OCI-LY7 (cell line): ENCODE results near the gene ATAD3C. TPM values are rescaled to one million over a fixed set of nuclear protein-coding genes. Genes with fewer than 3 reads are reported as not detected.
"Not testable (repeated sequence)": the region's sequence is repeated elsewhere in the genome, so short reads cannot be mapped to it uniquely, and the experiment has no call there.

Experiments used
- BruUV-seq: library from RNA; stranded (reverse); fragments of 400-500 nt; replicated peaks from 2 replicates; lab custom pipeline; 2021; lab: Mats Ljungman, UMichigan
- CTCF ChIA-PET: fragments of 300-600 bp; sonication (Branson Sonifier 250); formaldehyde crosslinking; loops from one replicate; lab custom pipeline; 2022; ENCODE audit warnings: antibody characterized with exemption; ENCODE audit not compliant: unreplicated experiment; lab: Charles Lee
- POLR2A ChIA-PET: fragments of 300-600 bp; sonication (Branson Sonifier 250); formaldehyde crosslinking; loops from one replicate; lab custom pipeline; 2022; ENCODE audit warnings: antibody characterized with exemption; lab: Charles Lee
- DNase-seq: peaks from one replicate; pipeline ENCODE4 v3.0.0-alpha.2; 2015; ENCODE audit warnings: low spot score
- H2AFZ ChIP-seq: fragments of 200-600 bp; sonication (generic), shearing (Covaris generic); 2 replicates; pipeline ENCODE4 v1.6.1; 2014; ENCODE audit warnings: mild to moderate bottlenecking, antibody characterized with exemption, low read length, moderate library complexity
- H3K27ac ChIP-seq: fragments of 200-600 bp; sonication (generic); 2 replicates; pipeline ENCODE4 v1.5.1; 2014; ENCODE audit warnings: mixed run types, low read depth, mild to moderate bottlenecking, moderate library complexity, low read length, inconsistent platforms; ENCODE audit not compliant: poor library complexity, severe bottlenecking
- H3K36me3 ChIP-seq: fragments of 200-600 bp; sonication (generic); 2 replicates; pipeline ENCODE4 v1.6.1; 2014; ENCODE audit warnings: mild to moderate bottlenecking, antibody characterized with exemption, low read length, moderate library complexity, mixed read lengths; ENCODE audit not compliant: insufficient read depth
- H3K4me1 ChIP-seq: fragments of 200-600 bp; sonication (generic); 2 replicates; pipeline ENCODE4 v1.5.1; 2014; ENCODE audit warnings: mild to moderate bottlenecking, low read length; ENCODE audit not compliant: insufficient read depth, poor library complexity, severe bottlenecking
- H3K4me2 ChIP-seq: fragments of 200-600 bp; sonication (generic); 2 replicates; pipeline ENCODE4 v1.6.1; 2014; ENCODE audit warnings: mild to moderate bottlenecking, low read length
- H3K4me3 ChIP-seq: fragments of 200-600 bp; sonication (generic); 2 replicates; pipeline ENCODE4 v1.5.1; 2014; ENCODE audit warnings: mild to moderate bottlenecking, low read depth, low read length; ENCODE audit not compliant: poor library complexity, severe bottlenecking
- H3K79me2 ChIP-seq: fragments of 200-600 bp; sonication (generic); 2 replicates; pipeline ENCODE4 v1.6.1; 2016; ENCODE audit warnings: low read depth, mild to moderate bottlenecking, low read length, moderate library complexity, mixed read lengths; ENCODE audit not compliant: insufficient read depth
- H3K9me2 ChIP-seq: fragments of 200-600 bp; sonication (generic); 2 replicates; pipeline ENCODE4 v1.6.1; 2016; ENCODE audit warnings: mild to moderate bottlenecking, low read length, mixed read lengths; ENCODE audit not compliant: insufficient read depth
- H3K9me3 ChIP-seq: fragments of 200-600 bp; sonication (generic); 2 replicates; pipeline ENCODE4 v1.6.1; 2014; ENCODE audit warnings: mild to moderate bottlenecking, mixed run types, low read length, mixed read lengths
- H4K20me1 ChIP-seq: fragments of 200-600 bp; sonication (generic); 2 replicates; pipeline ENCODE4 v1.6.1; 2014; ENCODE audit warnings: mild to moderate bottlenecking, antibody characterized with exemption, low read length, moderate library complexity, mixed read lengths; ENCODE audit not compliant: insufficient read depth
- CTCF ChIP-seq: fragments of 200-600 bp; sonication (generic); conservative IDR thresholded peaks from 2 replicates; pipeline ENCODE4 v1.5.1; 2014; ENCODE audit warnings: mild to moderate bottlenecking, antibody characterized with exemption, low read length, moderate library complexity, mixed read lengths
- EZH2phosphoT487 ChIP-seq: fragments of 200-600 bp; sonication (generic); IDR thresholded peaks from 2 replicates; pipeline ENCODE4 v1.6.1; 2018; ENCODE audit warnings: low read depth, borderline replicate concordance, mild to moderate bottlenecking, mixed run types, antibody characterized with exemption, low read length, moderate library complexity, mixed read lengths
- intact Hi-C: fragments of 100-400 bp; cut with micrococcal nuclease; formaldehyde crosslinking; loops from one replicate; pipeline ENCODE4 v1.10.0; 2022; ENCODE audit not compliant: unreplicated experiment
- total RNA-seq, 2 experiments: library from RNA; depleted of rRNA in 1 of 2; stranded (reverse); fragments of >200 nt in 1 of 2; shearing (Covaris generic) in 1 of 2; gene quantifications; 2 replicates each; pipeline ENCODE4 v1.2.3, GENCODE V29; 2014 to 2022

ATAD3C gene
- total RNA-seq, 2 experiments from 2014 or later: 1.6 to 3.0 TPM

GRCh38 chr1:1402072-1402900 is 47.2 kb upstream of the ATAD3C start:
- H3K36me3 ChIP-seq: peaks cover 85% of the 10 kb centered on the region
- ChIA-PET POLR2A (no interaction called here), CTCF (no interaction called here)
- TF ChIP-seq CTCF (peak; percentile 78), EZH2phosphoT487 (no peak)
- DNase-seq: peak; percentile 40
- H3K4me2 ChIP-seq: no peak overlapping the region
- H3K27ac ChIP-seq: no peak overlapping the region
- intact Hi-C loops: no loop called here
- H3K9me2 ChIP-seq: no peaks in the 10 kb centered on the region
- H3K79me2 ChIP-seq: peaks cover 68% of the 10 kb centered on the region
- H3K4me3 ChIP-seq: no peak overlapping the region
- BruUV-seq: no TSS peak
- H3K4me1 ChIP-seq: peaks cover 38% of the 10 kb centered on the region
- H4K20me1 ChIP-seq: no peaks in the 10 kb centered on the region
- H3K9me3 ChIP-seq: no peaks in the 10 kb centered on the region
- H2AFZ ChIP-seq: no peak overlapping the region

GRCh38 chr1:1402901-1403392 is 46.5 kb upstream of the ATAD3C start:
- peaks cover 79% of the 10 kb centered on the region for H3K36me3 ChIP-seq
- H2AFZ ChIP-seq, CTCF ChIA-PET, H4K20me1 ChIP-seq, intact Hi-C loops, H3K4me3 ChIP-seq, H3K9me2 ChIP-seq, POLR2A ChIA-PET, H3K27ac ChIP-seq, DNase-seq, H3K4me2 ChIP-seq, H3K9me3 ChIP-seq, BruUV-seq: not testable (repeated sequence)
- H3K4me1 ChIP-seq: peaks cover 31% of the 10 kb centered on the region
- H3K79me2 ChIP-seq: peaks cover 68% of the 10 kb centered on the region

GRCh38 chr1:1403653-1404052 is 45.8 kb upstream of the ATAD3C start:
- H3K27ac ChIP-seq: no peak overlapping the region
- H3K36me3 ChIP-seq: peaks cover 78% of the 10 kb centered on the region
- intact Hi-C loops: no loop called here
- H3K9me2 ChIP-seq: no peaks in the 10 kb centered on the region
- TF ChIP-seq EZH2phosphoT487 (no peak), CTCF (no peak)
- no peaks in the 10 kb centered on the region for H3K9me3 ChIP-seq
- no peak overlapping the region for H3K4me2 ChIP-seq
- no peak overlapping the region for H3K4me3 ChIP-seq
- no TSS peak for BruUV-seq
- peaks cover 5% of the 10 kb centered on the region for H4K20me1 ChIP-seq
- no peak overlapping the region for H2AFZ ChIP-seq
- ChIA-PET POLR2A (no interaction called here), CTCF (no interaction called here)
- H3K4me1 ChIP-seq: peaks cover 34% of the 10 kb centered on the region
- DNase-seq: no peak
- peaks cover 68% of the 10 kb centered on the region for H3K79me2 ChIP-seq
